Prostate gland (tissue), 2 donors: ENCODE measurements around the gene TCP11.

Experiments used
- POLR2A ChIP-seq: fragments of 450-650 bp; IDR thresholded peaks from one replicate; pipeline ENCODE4 v1.6.1; 2016; ENCODE audit warnings: antibody characterized with exemption, mild to moderate bottlenecking
- TF ChIP-seq, protein P1 (sequence below), 4 experiments: fragments of 200-600 bp in 2 of 4; fragments of 450-650 bp in 2 of 4; sonication (generic) in 2 of 4; IDR thresholded peaks; 1 replicate in 3 of 4; 2 replicates in 1 of 4; pipeline ENCODE4 v1.5.1; 2016 to 2019; ENCODE audit warnings: antibody characterized with exemption in 4 of 4, mild to moderate bottlenecking in 2 of 4, moderate library complexity in 2 of 4

DNA sequence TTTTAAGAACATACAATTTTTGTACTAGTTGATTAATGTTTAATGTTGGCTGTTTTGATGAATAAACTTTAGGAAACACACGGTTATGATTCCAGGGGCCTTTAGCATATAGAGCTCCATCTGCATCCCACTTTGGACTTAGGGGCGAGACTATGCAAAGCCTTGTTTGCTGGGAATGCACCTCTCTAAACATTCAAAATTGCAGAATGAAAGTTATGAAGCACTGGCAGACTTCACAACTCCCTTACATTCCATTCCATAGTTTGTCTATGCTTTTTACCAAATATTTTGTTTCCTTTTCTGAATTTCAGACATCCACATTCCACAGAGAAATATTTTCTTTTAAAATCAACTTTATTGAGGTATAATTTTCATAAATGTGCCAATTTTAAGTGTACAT lies 10.3 kb upstream of the TCP11 start:
- TF ChIP-seq, protein P1, sequence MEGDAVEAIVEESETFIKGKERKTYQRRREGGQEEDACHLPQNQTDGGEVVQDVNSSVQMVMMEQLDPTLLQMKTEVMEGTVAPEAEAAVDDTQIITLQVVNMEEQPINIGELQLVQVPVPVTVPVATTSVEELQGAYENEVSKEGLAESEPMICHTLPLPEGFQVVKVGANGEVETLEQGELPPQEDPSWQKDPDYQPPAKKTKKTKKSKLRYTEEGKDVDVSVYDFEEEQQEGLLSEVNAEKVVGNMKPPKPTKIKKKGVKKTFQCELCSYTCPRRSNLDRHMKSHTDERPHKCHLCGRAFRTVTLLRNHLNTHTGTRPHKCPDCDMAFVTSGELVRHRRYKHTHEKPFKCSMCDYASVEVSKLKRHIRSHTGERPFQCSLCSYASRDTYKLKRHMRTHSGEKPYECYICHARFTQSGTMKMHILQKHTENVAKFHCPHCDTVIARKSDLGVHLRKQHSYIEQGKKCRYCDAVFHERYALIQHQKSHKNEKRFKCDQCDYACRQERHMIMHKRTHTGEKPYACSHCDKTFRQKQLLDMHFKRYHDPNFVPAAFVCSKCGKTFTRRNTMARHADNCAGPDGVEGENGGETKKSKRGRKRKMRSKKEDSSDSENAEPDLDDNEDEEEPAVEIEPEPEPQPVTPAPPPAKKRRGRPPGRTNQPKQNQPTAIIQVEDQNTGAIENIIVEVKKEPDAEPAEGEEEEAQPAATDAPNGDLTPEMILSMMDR (IDR thresholded peaks at IDR 0.05): no peak
- no peak for TF ChIP-seq POLR2A
